ENCODE data around the gene EMP1. TPM values are rescaled to one million over a fixed set of nuclear protein-coding genes. Genes with fewer than 3 reads are reported as not detected.

EMP1 gene
- total and polyA plus RNA-seq, 2 of the 8 experiments (the other 6 are each of a cell fraction or from before 2014, with no cell fraction given) = 0.17 to 0.65 TPM

DNA sequence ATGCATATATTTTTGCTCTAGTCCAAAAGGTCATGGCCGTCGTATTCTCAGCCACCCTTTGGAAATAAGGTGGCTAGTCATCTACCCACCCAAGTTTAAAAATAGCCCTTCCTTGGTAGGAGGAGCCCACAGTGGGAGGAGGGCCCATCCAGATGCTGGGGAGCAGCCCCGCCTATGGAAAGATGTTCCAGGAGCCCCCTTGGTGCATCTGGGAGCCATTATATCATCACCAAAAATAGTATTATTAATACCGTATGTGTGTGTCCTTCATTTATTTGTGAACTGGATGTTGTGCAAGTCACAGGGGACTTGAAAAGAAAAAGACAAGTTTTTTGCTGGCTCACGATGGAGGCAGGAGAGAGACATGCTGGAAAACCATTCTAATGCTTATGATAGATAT lies 34.0 kb downstream of the EMP1 start:
- no peak overlapping the region for H2AK5ac ChIP-seq (ENCODE audit: low read depth, low read length)

More for the DNA sequence above, 34.0 kb downstream of the EMP1 start:
- DNase-seq (ENCODE audit: low read depth in 1 of 2, low spot score in 2 of 2) (no peak), FAIRE-seq (no peak)
- Histone ChIP-seq H3K27me3 (replicated peaks in 1 of 4; ENCODE audit: control insufficient read depth in 3 of 4, extremely low read depth in 1 of 4, insufficient read depth in 3 of 4, low read length in 3 of 4) (no peaks in the 10 kb centered on the region), H3K27ac (ENCODE audit: low read depth, low read length) (no peak overlapping the region), H2BK15ac (ENCODE audit: low read length) (no peak overlapping the region), H3K4me1 (replicated peaks in 1 of 4; ENCODE audit: control insufficient read depth in 3 of 4, insufficient read depth in 4 of 4, low read length in 3 of 4) (no peaks in the 10 kb centered on the region), H3K14ac (ENCODE audit: insufficient read length) (no peak overlapping the region), H3K4me3 (ENCODE audit: extremely low read depth in 1 of 4, insufficient read depth in 2 of 4, low read depth in 3 of 4, low read length in 4 of 4) (no peak overlapping the region), H3K56ac (replicated peaks; ENCODE audit: insufficient read length, low read depth, low read length) (no peak overlapping the region), H3K23ac (ENCODE audit: insufficient read length) (no peak overlapping the region), H2BK120ac (replicated peaks; ENCODE audit: low read depth, low read length) (no peak overlapping the region), H4K5ac (ENCODE audit: insufficient read length, low read depth, low read length) (no peak overlapping the region), H2AFZ (ENCODE audit: low read length) (no peak overlapping the region), H4K91ac (replicated peaks; ENCODE audit: insufficient read length, low read length) (no peak overlapping the region), H3K18ac (ENCODE audit: extremely low read depth, low read length) (no peak overlapping the region), H4K8ac (ENCODE audit: extremely low read depth, insufficient read depth, low read length) (no peak overlapping the region), H3K9ac (replicated peaks in 1 of 4; ENCODE audit: extremely low read depth in 1 of 4, low read depth in 3 of 4, low read length in 3 of 4) (no peak overlapping the region), H3K79me2 (ENCODE audit: control insufficient read depth in 1 of 2, insufficient read depth in 2 of 2, low read length in 2 of 2) (no peaks in the 10 kb centered on the region), H3K4ac (replicated peaks; ENCODE audit: insufficient read length, low read depth, low read length) (no peak overlapping the region), H4K20me1 (replicated peaks in 1 of 2; ENCODE audit: control insufficient read depth in 1 of 2, insufficient read depth in 2 of 2, low read length in 2 of 2) (no peaks in the 10 kb centered on the region), H3K4me2 (ENCODE audit: insufficient read depth in 1 of 2, low read depth in 2 of 2, low read length in 2 of 2) (no peak overlapping the region), H2BK20ac (ENCODE audit: low read length) (no peak overlapping the region), H3K23me2 (ENCODE audit: low read depth, low read length) (no peaks in the 10 kb centered on the region; the same call in 1 of the 2 replicates), H3K9me3 (ENCODE audit: insufficient read depth in 2 of 2, low read depth in 1 of 2, low read length in 1 of 2) (no peaks in the 10 kb centered on the region), H3K79me1 (ENCODE audit: low read depth, low read length) (no peaks in the 10 kb centered on the region), H2BK5ac (ENCODE audit: low read depth, low read length) (no peak overlapping the region), H3K36me3 (ENCODE audit: control insufficient read depth in 2 of 4, insufficient read depth in 4 of 4, low read length in 3 of 4) (no peaks in the 10 kb centered on the region), H2BK12ac (ENCODE audit: low read depth, low read length) (no peak overlapping the region)
- CTCF ChIA-PET (ENCODE audit: partially characterized antibody) = no interaction called here
- POLR2A ChIA-PET (ENCODE audit: partially characterized antibody) = no interaction called here
- 90% methylated on average over 5 of the region's 5 CpGs; no CpG with 5 or more reads in 1 of the 2 experiments for WGBS, 2 experiments (ENCODE audit: extremely low coverage in 1 of 2, insufficient coverage in 1 of 2, insufficient read length in 1 of 2, insufficient replicate concordance in 2 of 2, low coverage in 1 of 2, low lambda C conversion rate in 2 of 2, missing lambda C conversion rate in 1 of 2)
- TF ChIP-seq SP1 (IDR thresholded peaks at IDR 0.05; ENCODE audit: low read depth, low read length) (no peak), HDAC2 (IDR thresholded peaks at IDR 0.05; ENCODE audit: borderline replicate concordance in 1 of 2, low read depth in 2 of 2, low read length in 2 of 2) (no peak), SP2 (IDR thresholded peaks at IDR 0.05; ENCODE audit: low read length) (no peak), KDM5A (IDR thresholded peaks at IDR 0.05; ENCODE audit: low read length) (no peak), RNF2 (IDR thresholded peaks at IDR 0.05; ENCODE audit: borderline replicate concordance, low read depth, low read length, missing control alignments, poor library complexity, severe bottlenecking) (no peak), SRF (IDR thresholded peaks at IDR 0.05; ENCODE audit: low read depth, low read length) (no peak), CREB1 (IDR thresholded peaks at IDR 0.05) (no peak), POU5F1 (IDR thresholded peaks at IDR 0.05; ENCODE audit: low read depth, low read length) (no peak), FOSL1 (IDR thresholded peaks at IDR 0.05; ENCODE audit: insufficient read depth, low read depth, low read length) (no peak)
- TF ChIP-seq, protein P1, sequence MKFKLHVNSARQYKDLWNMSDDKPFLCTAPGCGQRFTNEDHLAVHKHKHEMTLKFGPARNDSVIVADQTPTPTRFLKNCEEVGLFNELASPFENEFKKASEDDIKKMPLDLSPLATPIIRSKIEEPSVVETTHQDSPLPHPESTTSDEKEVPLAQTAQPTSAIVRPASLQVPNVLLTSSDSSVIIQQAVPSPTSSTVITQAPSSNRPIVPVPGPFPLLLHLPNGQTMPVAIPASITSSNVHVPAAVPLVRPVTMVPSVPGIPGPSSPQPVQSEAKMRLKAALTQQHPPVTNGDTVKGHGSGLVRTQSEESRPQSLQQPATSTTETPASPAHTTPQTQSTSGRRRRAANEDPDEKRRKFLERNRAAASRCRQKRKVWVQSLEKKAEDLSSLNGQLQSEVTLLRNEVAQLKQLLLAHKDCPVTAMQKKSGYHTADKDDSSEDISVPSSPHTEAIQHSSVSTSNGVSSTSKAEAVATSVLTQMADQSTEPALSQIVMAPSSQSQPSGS (IDR thresholded peaks at IDR 0.05; ENCODE audit: low read length) = no peak
- TF ChIP-seq, protein P2, sequence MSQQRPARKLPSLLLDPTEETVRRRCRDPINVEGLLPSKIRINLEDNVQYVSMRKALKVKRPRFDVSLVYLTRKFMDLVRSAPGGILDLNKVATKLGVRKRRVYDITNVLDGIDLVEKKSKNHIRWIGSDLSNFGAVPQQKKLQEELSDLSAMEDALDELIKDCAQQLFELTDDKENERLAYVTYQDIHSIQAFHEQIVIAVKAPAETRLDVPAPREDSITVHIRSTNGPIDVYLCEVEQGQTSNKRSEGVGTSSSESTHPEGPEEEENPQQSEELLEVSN (IDR thresholded peaks at IDR 0.05) = no peak
- TF ChIP-seq, protein P3, sequence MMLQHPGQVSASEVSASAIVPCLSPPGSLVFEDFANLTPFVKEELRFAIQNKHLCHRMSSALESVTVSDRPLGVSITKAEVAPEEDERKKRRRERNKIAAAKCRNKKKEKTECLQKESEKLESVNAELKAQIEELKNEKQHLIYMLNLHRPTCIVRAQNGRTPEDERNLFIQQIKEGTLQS (IDR thresholded peaks at IDR 0.05; ENCODE audit: insufficient read depth, low read depth, low read length) = no peak

Measured in H1 (cell line).